ENCODE results near the gene LSP1.

- TF ChIP-seq CTCF (IDR thresholded peaks at IDR 0.05) (no peak), POLR2A (IDR thresholded peaks at IDR 0.05) (no peak)
Measured at GRCh38 chr11:1888811-1889210, 35.9 kb downstream of the LSP1 start.
